AG08396 (cell line): ENCODE measurements around the gene TBC1D2B.

Experiments used
- DNase-seq: peaks from one replicate; pipeline ENCODE4 v3.0.0; 2012; ENCODE audit warnings: low spot score, mixed read lengths

TBC1D2B gene

GRCh38 chr15:78033864-78034263 lies 43.6 kb downstream of the TBC1D2B start:
- no peak for DNase-seq

- DNase-seq, result no peak
Measured at GRCh38 chr15:78032671-78033070, 44.8 kb downstream of the TBC1D2B start.

GRCh38 chr15:78024883-78025282 lies 52.6 kb downstream of the TBC1D2B start:
- DNase-seq, result no peak

- DNase-seq, result no peak
Measured at GRCh38 chr15:78024519-78024870, 53.0 kb downstream of the TBC1D2B start.

GRCh38 chr15:78023865-78024518 lies 53.5 kb downstream of the TBC1D2B start:
- no peak for DNase-seq

GRCh38 chr15:78023081-78023665 lies 54.3 kb downstream of the TBC1D2B start:
- no peak for DNase-seq

GRCh38 chr15:78021761-78022160 lies 55.8 kb downstream of the TBC1D2B start:
- DNase-seq, result no peak

- no peak for DNase-seq
Measured at GRCh38 chr15:78020007-78020406, 57.5 kb downstream of the TBC1D2B start.

GRCh38 chr15:78018946-78019644 lies 58.4 kb downstream of the TBC1D2B start:
- no peak for DNase-seq

GRCh38 chr15:78018445-78018844 lies 59.1 kb downstream of the TBC1D2B start:
- no peak for DNase-seq

- DNase-seq, result no peak
Measured at GRCh38 chr15:78016860-78017259, 60.7 kb downstream of the TBC1D2B start.

- DNase-seq, result no peak
Measured at GRCh38 chr15:78012643-78013077, 64.9 kb downstream of the TBC1D2B start.

GRCh38 chr15:78010067-78010466 lies 67.4 kb downstream of the TBC1D2B start:
- DNase-seq, result no peak

GRCh38 chr15:78007964-78008886 lies 69.3 kb downstream of the TBC1D2B start:
- DNase-seq, result peak; percentile 84

GRCh38 chr15:78007211-78007931 lies 70.1 kb downstream of the TBC1D2B start:
- no peak for DNase-seq

GRCh38 chr15:78006567-78007205 lies 70.8 kb downstream of the TBC1D2B start:
- no peak for DNase-seq

GRCh38 chr15:78004919-78005634 lies 72.4 kb downstream of the TBC1D2B start:
- peak; percentile 84 for DNase-seq

GRCh38 chr15:78004222-78004727 lies 73.2 kb downstream of the TBC1D2B start:
- DNase-seq, result no peak

- DNase-seq, result no peak
Measured at GRCh38 chr15:78003539-78004008, 73.9 kb downstream of the TBC1D2B start.

- DNase-seq, result no peak
Measured at GRCh38 chr15:78002996-78003395, 74.5 kb downstream of the TBC1D2B start.
